GM12873 (cell line): ENCODE results near the gene SMARCA4.

Experiments used
- CTCF ChIP-seq: IDR thresholded peaks from 2 replicates; pipeline ENCODE4 v1.5.1; 2012; ENCODE audit warnings: low read depth, mild to moderate bottlenecking, moderate library complexity, low read length, control low read depth; ENCODE audit not compliant: insufficient read depth; ENCODE audit errors: missing control alignments

Gene SMARCA4

GRCh38 chr19:10936661-10937084 lies 24.2 kb upstream of the SMARCA4 start:
- TF ChIP-seq CTCF: peak; percentile 73

- no peak for TF ChIP-seq CTCF
These were observed 15.6 kb upstream of the SMARCA4 start for GRCh38 chr19:10945264-10945663.

- no peak for TF ChIP-seq CTCF
These were observed 13.7 kb upstream of the SMARCA4 start for GRCh38 chr19:10946958-10947657.

GRCh38 chr19:10952809-10953208 lies 8.0 kb upstream of the SMARCA4 start:
- no peak for TF ChIP-seq CTCF

GRCh38 chr19:10961073-10961860 lies 437 bp downstream of the SMARCA4 start:
- no peak for TF ChIP-seq CTCF

GRCh38 chr19:10962863-10963262 lies 2.0 kb downstream of the SMARCA4 start:
- TF ChIP-seq CTCF: no peak

GRCh38 chr19:10963865-10964264 lies 3.0 kb downstream of the SMARCA4 start:
- TF ChIP-seq CTCF: no peak
